Endothelial cell of umbilical vein (primary cell): ENCODE measurements around the gene SERPINF2.

ENCODE experiments used
- CTCF ChIP-seq, 2 donors: IDR thresholded peaks; 1 replicate in 1 of 2; 2 replicates in 1 of 2; pipeline ENCODE4 v1.5.1; 2011; ENCODE audit warnings: low read length in 2 of 2, mild to moderate bottlenecking in 2 of 2, moderate library complexity in 2 of 2, control low read depth in 1 of 2, inconsistent platforms in 1 of 2, low read depth in 1 of 2; ENCODE audit not compliant: insufficient read depth in 1 of 2; ENCODE audit errors: extremely low read depth in 1 of 2
- EZH2 ChIP-seq: IDR thresholded peaks from 2 replicates; pipeline ENCODE4 v1.6.1; 2012; ENCODE audit warnings: borderline replicate concordance, low read depth, mild to moderate bottlenecking, moderate library complexity, low read length, inconsistent platforms; ENCODE audit not compliant: severe bottlenecking
- FOS ChIP-seq: IDR thresholded peaks from 2 replicates; pipeline ENCODE4 v1.6.1; 2011; ENCODE audit warnings: mild to moderate bottlenecking, low read length, moderate library complexity, borderline replicate concordance; ENCODE audit not compliant: insufficient read depth
- GATA2 ChIP-seq: IDR thresholded peaks from 2 replicates; pipeline ENCODE4 v1.7.0; 2011; ENCODE audit warnings: low read depth, mild to moderate bottlenecking, moderate library complexity, mixed read lengths, low read length; ENCODE audit not compliant: insufficient read length, insufficient read depth
- JUN ChIP-seq: IDR thresholded peaks from 2 replicates; pipeline ENCODE4 v1.6.1; 2011; ENCODE audit warnings: borderline replicate concordance, low read depth; ENCODE audit not compliant: insufficient read length, insufficient read depth
- MYC ChIP-seq: IDR thresholded peaks from one replicate; pipeline ENCODE4 v1.6.1; 2011; ENCODE audit warnings: mild to moderate bottlenecking, low read depth, low read length
- POLR2A ChIP-seq: IDR thresholded peaks from 2 replicates; pipeline ENCODE4 v1.6.1; 2012; ENCODE audit warnings: low read depth, mild to moderate bottlenecking, control low read depth, low read length
- POLR2AphosphoS5 ChIP-seq: IDR thresholded peaks from 2 replicates; pipeline ENCODE4 v1.6.1; 2012; ENCODE audit warnings: low read depth, mild to moderate bottlenecking, control low read depth, low read length, moderate library complexity; ENCODE audit not compliant: insufficient read depth
- TF ChIP-seq, protein P1 (sequence below): IDR thresholded peaks from 2 replicates; pipeline ENCODE4 v1.6.1; 2011; ENCODE audit not compliant: insufficient read depth, insufficient read length

- TF ChIP-seq POLR2AphosphoS5 = no peak
- TF ChIP-seq POLR2A = no peak
- no peak for TF ChIP-seq CTCF (IDR thresholded peaks at IDR 0.05; ENCODE audit: extremely low read depth in 1 of 2, insufficient read depth in 1 of 2, low read depth in 1 of 2, low read length in 2 of 2)
- TF ChIP-seq, protein P1, sequence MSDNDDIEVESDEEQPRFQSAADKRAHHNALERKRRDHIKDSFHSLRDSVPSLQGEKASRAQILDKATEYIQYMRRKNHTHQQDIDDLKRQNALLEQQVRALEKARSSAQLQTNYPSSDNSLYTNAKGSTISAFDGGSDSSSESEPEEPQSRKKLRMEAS = no peak
- no peak for TF ChIP-seq JUN
- TF ChIP-seq EZH2 = no peak
- TF ChIP-seq FOS = no peak
- TF ChIP-seq MYC = no peak
- no peak for TF ChIP-seq GATA2
Measured at GRCh38 chr17:1742371-1743087, at the start of gene SERPINF2.
